Left renal pelvis (tissue), 4 donors: ENCODE measurements around the gene LCN9. TPM values are rescaled to one million over a fixed set of nuclear protein-coding genes. Genes with fewer than 3 reads are reported as not detected.
"Not testable (repeated sequence)": the region's sequence is repeated elsewhere in the genome, so short reads cannot be mapped to it uniquely, and the experiment has no call there.

Experiments used
- DNase-seq, 4 donors: peaks; one replicate each; pipeline ENCODE4 v3.0.0-alpha.2; 2013; ENCODE audit warnings: low read depth in 4 of 4, low spot score in 3 of 4
- polyA plus RNA-seq, 4 donors: library from polyadenylated mRNA; unstranded; fragments of 120-200 nt; gene quantifications; one replicate each; pipeline ENCODE4 v1.2.1, GENCODE V29; 2013; ENCODE audit not compliant: insufficient read length in 4 of 4

The LCN9 gene
- polyA plus RNA-seq: not detected

- DNase-seq: no peak
Measured at GRCh38 chr9:135662758-135663450, at the start of gene LCN9. Gene LCN9, plus strand, starts transcription at chr9:135663309. Its CDS starts 13 bp downstream, at chr9:135663322.

GRCh38 chr9:135613946-135614805 is 48.9 kb upstream of the LCN9 start:
- no peak for DNase-seq

GRCh38 chr9:135614821-135615665 is 48.1 kb upstream of the LCN9 start:
- no peak for DNase-seq

- DNase-seq: no peak
Measured at GRCh38 chr9:135615666-135616618, 47.2 kb upstream of the LCN9 start.

GRCh38 chr9:135616619-135617537 is 46.2 kb upstream of the LCN9 start:
- DNase-seq: no peak

- DNase-seq: no peak
Measured at GRCh38 chr9:135617538-135617900, 45.6 kb upstream of the LCN9 start.

- no peak for DNase-seq
Measured at GRCh38 chr9:135617991-135618411, 45.1 kb upstream of the LCN9 start.

- DNase-seq: no peak
Measured at GRCh38 chr9:135618866-135619598, 44.1 kb upstream of the LCN9 start.

GRCh38 chr9:135619599-135619886 is 43.6 kb upstream of the LCN9 start:
- no peak for DNase-seq

- no peak for DNase-seq
Measured at GRCh38 chr9:135620558-135620957, 42.6 kb upstream of the LCN9 start.

- DNase-seq: no peak
Measured at GRCh38 chr9:135622415-135623020, 40.6 kb upstream of the LCN9 start.

- no peak for DNase-seq
Measured at GRCh38 chr9:135624282-135624681, 38.8 kb upstream of the LCN9 start.

GRCh38 chr9:135632841-135633240 is 30.3 kb upstream of the LCN9 start:
- no peak for DNase-seq

- not testable (repeated sequence) for DNase-seq
Measured at GRCh38 chr9:135636930-135637530, 26.1 kb upstream of the LCN9 start.

GRCh38 chr9:135639196-135639595 is 23.9 kb upstream of the LCN9 start, which contains the start of gene GLT6D1:
Gene GLT6D1, minus strand, starts transcription at chr9:135639540. Its CDS starts 353 bp downstream, at chr9:135639187.
- DNase-seq: no peak

GRCh38 chr9:135641047-135641446 is 22.1 kb upstream of the LCN9 start:
- no peak for DNase-seq

- DNase-seq: no peak
Measured at GRCh38 chr9:135641745-135642144, 21.4 kb upstream of the LCN9 start.
